GM21381 (cell line): ENCODE measurements around the gene ADARB1.

Source experiments
- ATAC-seq: cut with Tn5 transposase; IDR thresholded peaks from one replicate; pipeline ENCODE4 v1.9.1; 2021; ENCODE audit warnings: mild to moderate bottlenecking, moderate library complexity; ENCODE audit not compliant: unreplicated experiment

Gene ADARB1

GRCh38 chr21:45246386-45247320 lies 172.3 kb downstream of the ADARB1 start:
- ATAC-seq, result no peak

GRCh38 chr21:45248301-45248892 lies 174.0 kb downstream of the ADARB1 start:
- no peak for ATAC-seq

- no peak for ATAC-seq
These were observed 174.6 kb downstream of the ADARB1 start for GRCh38 chr21:45248893-45249381.

GRCh38 chr21:45249626-45250025 lies 175.2 kb downstream of the ADARB1 start:
- ATAC-seq, result no peak

- no peak for ATAC-seq
These were observed 175.9 kb downstream of the ADARB1 start for GRCh38 chr21:45250272-45250671.

DNA sequence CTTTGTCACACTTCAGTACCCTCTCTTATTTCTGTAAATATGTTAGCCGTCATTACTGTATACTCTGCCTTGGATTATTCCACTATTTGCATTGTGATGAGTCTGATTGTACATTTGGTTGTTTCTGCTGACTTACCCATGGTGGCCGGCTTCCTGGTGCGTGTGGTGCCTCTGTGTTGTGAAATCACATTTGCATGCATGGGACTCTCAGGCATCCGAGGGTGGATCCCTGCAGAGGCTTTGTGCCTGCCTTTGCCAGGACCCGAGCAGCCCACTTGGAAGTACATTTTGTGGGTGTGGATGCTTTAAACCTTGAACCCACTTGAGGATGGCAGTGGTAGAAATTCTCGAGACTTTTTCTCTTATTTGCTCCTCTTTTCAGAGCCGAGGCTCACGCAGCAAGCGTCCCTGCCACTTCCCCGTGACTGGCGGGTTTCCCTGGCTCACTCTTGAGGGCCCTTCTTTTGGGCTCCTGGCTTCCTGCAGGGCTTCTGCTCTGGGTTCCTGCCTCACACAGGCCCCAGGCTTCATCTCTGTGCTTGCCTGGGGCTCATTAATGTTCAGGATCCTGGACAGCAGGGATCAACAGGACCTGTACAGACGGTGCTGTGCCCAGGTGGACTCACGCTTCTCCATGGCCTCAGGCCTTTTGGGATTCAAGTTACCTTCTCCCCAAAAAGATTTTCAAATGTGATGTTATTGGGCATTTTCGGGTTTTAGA lies 176.7 kb downstream of the ADARB1 start:
- no peak for ATAC-seq

- no peak for ATAC-seq
These were observed 177.5 kb downstream of the ADARB1 start for GRCh38 chr21:45251635-45252447.

GRCh38 chr21:45252448-45252925 lies 178.1 kb downstream of the ADARB1 start:
- ATAC-seq, result no peak

DNA sequence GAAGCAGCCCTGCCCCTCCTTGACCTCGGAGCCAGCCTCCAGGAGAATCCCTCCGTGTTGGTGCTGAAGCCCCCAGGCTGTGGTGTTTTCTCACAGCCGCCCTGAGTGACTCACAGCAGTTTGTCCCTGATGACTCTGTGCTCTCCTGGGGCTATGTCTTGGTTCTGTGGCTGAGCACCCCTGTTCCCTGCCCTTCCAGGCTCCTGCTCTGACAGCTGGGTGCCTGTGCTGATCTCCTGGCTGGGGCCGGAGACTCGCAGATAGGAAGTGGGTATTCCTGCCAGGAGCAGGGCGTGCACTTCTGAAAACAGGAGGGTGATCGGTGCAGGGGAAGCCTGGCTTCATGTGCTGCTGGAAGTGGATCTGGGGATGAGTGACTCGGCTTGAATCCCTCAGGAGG lies 178.8 kb downstream of the ADARB1 start:
- no peak for ATAC-seq

DNA sequence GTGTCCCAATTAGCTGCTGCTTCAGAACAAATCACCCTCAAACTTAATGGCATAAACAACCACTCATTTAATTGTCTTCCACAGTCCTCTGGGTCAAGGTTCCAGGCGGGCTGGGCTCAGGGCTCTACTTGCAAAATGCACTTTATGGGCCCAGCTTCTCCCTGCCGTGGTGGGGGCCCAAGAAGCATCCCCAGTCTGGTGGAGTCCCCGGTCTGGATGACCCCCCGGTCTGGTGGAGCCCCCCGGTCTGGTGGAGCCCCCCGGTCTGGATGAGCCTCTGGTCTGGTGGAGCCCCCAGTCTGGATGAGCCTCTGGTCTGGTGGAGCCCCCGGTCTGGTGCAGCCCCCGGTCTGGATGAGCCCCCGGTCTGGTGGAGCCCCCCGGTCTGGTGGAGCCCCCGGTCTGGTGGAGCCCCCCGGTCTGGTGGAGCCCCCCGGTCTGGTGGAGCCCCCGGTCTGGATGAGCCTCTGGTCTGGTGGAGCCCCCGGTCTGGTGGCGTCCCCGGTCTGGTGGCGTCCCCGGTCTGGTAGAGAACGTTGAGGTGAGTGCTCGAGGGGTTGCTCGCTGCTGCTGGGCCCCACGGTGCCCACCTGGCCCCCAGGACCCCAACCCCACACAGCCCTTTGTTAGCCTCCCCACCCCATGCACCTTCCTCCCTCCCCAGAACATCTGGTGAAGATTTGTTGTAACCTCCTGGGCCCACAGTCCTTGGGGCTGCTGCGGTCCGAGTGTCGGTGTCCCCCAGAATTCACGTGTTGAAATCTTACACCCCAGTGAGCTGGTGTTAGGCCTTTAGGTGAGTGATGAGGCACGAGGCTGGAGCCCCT lies 179.5 kb downstream of the ADARB1 start:
- ATAC-seq, result no peak

DNA sequence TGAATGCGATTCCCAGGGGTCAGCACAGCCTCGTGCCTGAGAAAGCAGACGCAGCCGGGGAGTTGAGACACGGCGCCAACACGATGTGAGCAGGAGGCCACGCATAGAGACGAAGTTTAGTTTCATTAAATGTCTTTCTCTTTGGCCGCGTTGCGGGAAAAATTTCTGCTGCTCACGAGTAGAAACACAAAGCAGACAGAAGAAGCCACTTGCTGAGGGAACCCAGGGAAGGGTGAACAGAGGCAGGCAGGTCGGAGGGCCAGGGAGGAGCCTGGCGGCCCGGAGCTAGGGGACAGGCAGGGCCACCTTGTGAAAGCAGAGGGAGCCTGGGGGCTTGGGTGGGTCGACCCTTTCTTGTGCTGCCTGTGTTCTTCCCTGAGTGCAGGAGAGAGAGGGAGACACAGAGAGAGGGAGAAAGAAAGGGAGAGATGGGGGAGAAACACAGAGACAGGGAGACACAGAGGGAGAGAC lies 180.1 kb downstream of the ADARB1 start:
- ATAC-seq, result no peak

DNA sequence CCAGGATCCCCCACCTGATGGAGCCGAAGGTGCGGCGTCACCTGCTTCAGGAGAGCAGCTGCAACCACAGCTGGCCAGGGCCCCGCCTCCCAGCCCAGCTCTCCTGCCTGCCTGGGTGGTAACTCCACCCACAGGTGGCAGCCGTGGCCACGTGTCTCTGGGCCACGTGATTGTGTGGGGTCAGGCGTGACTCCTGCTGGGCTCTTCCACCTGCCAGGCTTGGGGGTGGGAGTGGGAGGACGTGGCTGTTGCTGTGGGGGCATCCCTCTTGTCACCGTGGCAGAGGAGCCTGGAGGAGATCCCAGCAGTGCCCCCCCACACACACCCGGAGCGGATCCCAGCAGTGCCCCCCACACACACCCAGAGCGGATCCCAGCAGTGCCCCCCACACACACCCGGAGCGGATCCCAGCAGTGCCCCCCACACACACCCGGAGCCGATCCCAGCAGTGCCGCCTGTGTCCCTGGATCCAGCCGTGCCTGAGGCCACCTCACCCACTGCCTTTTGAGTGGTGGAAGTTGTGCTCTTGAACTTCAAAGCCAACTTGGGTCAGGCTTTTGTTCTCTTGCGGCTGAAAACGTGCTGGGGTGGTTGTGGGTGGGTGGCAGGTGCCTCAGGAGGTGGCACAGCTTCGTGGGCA lies 181.1 kb downstream of the ADARB1 start:
- ATAC-seq, result no peak

GRCh38 chr21:45256021-45256911 lies 181.9 kb downstream of the ADARB1 start:
- ATAC-seq, result no peak

DNA sequence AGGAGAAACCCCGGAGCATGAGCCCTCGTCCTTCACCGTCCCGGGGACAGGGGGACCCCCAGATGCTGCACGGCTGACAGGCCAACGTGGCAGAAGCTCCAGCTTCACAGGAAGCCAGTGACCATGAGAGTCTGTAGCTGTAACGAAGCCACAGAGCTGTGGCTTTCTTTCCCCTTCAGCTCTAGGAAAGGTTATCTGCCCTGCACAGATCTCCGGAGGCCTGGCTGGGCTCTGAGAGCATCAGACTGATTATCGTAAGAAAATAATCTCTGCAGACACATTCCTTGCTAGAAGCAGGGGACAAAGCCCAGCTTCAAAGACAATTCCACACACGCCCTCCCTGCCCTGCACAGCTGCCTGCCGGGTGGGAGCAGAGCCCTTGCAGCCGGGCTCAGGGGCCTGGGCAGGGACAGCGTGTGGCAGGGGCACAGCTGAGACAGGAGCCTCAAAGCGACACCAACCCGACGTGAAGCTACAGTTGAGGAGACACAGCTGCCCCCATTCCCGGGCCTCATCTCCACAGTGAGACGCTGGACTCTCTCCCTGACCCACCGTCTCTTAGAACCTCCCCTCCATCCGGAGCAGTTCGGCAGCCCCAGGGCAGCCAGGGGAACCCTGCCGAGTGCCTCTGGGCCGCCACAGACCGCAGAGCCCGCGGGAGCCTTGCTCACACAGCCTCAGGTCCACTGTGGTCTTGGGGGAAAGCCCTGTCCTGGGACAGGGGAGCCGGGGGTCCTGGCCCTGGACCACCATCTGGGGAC lies 182.7 kb downstream of the ADARB1 start:
- no peak for ATAC-seq

GRCh38 chr21:45257673-45258341 lies 183.4 kb downstream of the ADARB1 start:
- no peak for ATAC-seq

DNA sequence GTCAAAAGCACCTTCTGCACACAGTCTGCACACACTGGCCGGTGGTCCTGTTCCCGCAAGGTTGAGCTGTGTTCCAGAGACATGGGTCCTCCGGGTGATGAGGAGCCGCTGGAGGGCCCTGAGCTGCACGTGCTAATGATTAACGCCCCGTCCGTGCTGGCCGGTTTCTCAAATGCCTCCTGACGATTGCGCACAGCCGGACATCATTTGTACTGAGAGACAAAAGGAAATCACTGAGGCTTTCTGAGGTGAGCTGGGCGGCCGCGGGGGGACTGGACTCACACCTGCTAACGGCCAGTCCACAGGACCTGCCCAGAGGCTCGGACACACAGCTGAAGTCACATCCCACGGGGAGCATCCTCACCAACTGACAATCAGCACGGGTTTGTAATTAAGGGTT lies 184.1 kb downstream of the ADARB1 start:
- no peak for ATAC-seq
